ENCODE measurements around the gene CWC27.

The CWC27 gene

DNA sequence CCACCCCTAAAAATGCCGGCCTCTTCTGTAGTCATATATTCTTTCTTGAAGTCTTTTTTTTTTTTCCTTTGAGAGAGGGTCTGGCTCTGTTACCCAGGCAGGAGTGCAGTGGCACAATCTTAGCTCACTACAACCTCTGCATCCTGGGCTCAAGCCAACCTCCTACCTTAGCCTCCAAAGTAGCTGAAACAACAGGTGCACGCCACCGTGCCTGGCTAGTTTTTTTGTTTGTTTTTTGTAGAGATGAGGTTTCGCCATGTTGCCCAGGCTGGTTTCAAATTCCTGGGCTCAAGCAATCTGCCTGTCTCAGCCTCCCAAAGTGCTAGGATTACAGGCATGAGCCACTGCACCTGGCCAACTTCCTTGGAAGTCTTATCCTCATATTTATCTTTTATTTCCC is 19.3 kb upstream of the CWC27 start:
- Histone ChIP-seq H3K4me1 (ENCODE audit: control insufficient read depth, insufficient read depth, low read length) (no peaks in the 10 kb centered on the region), H3K36me3 (ENCODE audit: control insufficient read depth in 2 of 2, insufficient read depth in 1 of 2, low read length in 2 of 2) (peaks cover 12 to 16% of the 10 kb centered on the region in 2 experiments), H3K4me3 (ENCODE audit: low read depth, low read length) (no peak overlapping the region), H3K27ac (ENCODE audit: extremely low read depth, low read depth, low read length) (no peak overlapping the region), H3K9me3 (ENCODE audit: control insufficient read depth, insufficient read depth, low read depth, low read length) (no peaks in the 10 kb centered on the region)
- ChIA-PET POLR2A (interaction anchor here (0.7 kb wide), 1 partner anchor 9 kb away, joined by 3 read pairs; no protein-coding TSS in a partner anchor), CTCF (interaction anchor here (0.6 to 0.8 kb wide), 3 partner anchors 8 to 602 kb away, joined by 3 to 6 read pairs (median 6); no protein-coding TSS in a partner anchor)
- TF ChIP-seq MEIS1 (CRISPR knock-in tag; IDR thresholded peaks at IDR 0.05; ENCODE audit: borderline replicate concordance) (no peak), SCRT2 (tag by site-specific recombination; IDR thresholded peaks at IDR 0.05) (peak; percentile 72), ZNF677 (tag by site-specific recombination; IDR thresholded peaks at IDR 0.05) (no peak), KLF9 (tag by site-specific recombination; IDR thresholded peaks at IDR 0.05; ENCODE audit: low read depth) (no peak), SCRT1 (tag by site-specific recombination; IDR thresholded peaks at IDR 0.05; ENCODE audit: borderline replicate concordance) (peak; percentile 50; the same call in 1 of the 2 replicates), ZNF155 (tag by site-specific recombination; IDR thresholded peaks at IDR 0.05) (no peak)
- TF ChIP-seq, protein P1, sequence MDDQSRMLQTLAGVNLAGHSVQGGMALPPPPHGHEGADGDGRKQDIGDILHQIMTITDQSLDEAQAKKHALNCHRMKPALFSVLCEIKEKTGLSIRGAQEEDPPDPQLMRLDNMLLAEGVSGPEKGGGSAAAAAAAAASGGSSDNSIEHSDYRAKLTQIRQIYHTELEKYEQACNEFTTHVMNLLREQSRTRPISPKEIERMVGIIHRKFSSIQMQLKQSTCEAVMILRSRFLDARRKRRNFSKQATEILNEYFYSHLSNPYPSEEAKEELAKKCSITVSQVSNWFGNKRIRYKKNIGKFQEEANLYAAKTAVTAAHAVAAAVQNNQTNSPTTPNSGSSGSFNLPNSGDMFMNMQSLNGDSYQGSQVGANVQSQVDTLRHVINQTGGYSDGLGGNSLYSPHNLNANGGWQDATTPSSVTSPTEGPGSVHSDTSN (CRISPR knock-in tag; IDR thresholded peaks at IDR 0.05), result no peak
- TF ChIP-seq, protein P2, sequence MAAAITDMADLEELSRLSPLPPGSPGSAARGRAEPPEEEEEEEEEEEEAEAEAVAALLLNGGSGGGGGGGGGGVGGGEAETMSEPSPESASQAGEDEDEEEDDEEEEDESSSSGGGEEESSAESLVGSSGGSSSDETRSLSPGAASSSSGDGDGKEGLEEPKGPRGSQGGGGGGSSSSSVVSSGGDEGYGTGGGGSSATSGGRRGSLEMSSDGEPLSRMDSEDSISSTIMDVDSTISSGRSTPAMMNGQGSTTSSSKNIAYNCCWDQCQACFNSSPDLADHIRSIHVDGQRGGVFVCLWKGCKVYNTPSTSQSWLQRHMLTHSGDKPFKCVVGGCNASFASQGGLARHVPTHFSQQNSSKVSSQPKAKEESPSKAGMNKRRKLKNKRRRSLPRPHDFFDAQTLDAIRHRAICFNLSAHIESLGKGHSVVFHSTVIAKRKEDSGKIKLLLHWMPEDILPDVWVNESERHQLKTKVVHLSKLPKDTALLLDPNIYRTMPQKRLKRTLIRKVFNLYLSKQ (tag by site-specific recombination; IDR thresholded peaks at IDR 0.05; ENCODE audit: borderline replicate concordance), result no peak

DNA sequence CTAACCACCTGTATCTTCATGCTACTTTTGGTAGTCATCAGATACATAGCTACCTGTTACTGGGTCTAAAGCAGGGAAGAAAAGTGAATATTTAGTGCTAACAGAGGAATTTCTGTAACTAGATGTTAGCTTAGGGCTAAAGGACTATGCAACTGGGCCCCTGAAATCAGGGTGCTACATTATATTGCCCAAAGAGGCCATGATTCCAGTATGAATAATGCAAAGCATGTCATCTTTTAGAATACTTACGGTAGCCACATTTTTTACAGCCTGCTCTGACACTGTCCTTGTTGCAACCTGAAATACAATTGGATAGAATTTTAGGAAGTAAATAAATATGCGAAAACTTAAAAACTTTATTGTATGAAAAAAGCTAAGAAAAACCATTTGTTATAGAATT is 14.7 kb upstream of the CWC27 start:
- H3K4me3 ChIP-seq (ENCODE audit: low read depth, low read length), result no peak overlapping the region
- H3K4me1 ChIP-seq (ENCODE audit: control insufficient read depth, insufficient read depth, low read length), result no peaks in the 10 kb centered on the region
- peaks cover 12 to 21% of the 10 kb centered on the region in 2 experiments for H3K36me3 ChIP-seq (ENCODE audit: control insufficient read depth in 2 of 2, insufficient read depth in 1 of 2, low read length in 2 of 2)
- TF ChIP-seq SCRT2 (tag by site-specific recombination; IDR thresholded peaks at IDR 0.05), result 0 out of 2 replicates have a peak, but pooled peaks have one; percentile 16
- TF ChIP-seq, protein P3, sequence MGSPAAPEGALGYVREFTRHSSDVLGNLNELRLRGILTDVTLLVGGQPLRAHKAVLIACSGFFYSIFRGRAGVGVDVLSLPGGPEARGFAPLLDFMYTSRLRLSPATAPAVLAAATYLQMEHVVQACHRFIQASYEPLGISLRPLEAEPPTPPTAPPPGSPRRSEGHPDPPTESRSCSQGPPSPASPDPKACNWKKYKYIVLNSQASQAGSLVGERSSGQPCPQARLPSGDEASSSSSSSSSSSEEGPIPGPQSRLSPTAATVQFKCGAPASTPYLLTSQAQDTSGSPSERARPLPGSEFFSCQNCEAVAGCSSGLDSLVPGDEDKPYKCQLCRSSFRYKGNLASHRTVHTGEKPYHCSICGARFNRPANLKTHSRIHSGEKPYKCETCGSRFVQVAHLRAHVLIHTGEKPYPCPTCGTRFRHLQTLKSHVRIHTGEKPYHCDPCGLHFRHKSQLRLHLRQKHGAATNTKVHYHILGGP (tag by site-specific recombination; IDR thresholded peaks at IDR 0.05), result no peak
- POLR2A ChIA-PET, result no interaction called here
- CTCF ChIA-PET, result interaction anchor here (0.6 to 0.9 kb wide), 2 partner anchors 12 to 118 kb away, joined by 3 read pairs; no protein-coding TSS in a partner anchor
- no peaks in the 10 kb centered on the region for H3K9me3 ChIP-seq (ENCODE audit: control insufficient read depth, insufficient read depth, low read depth, low read length)
- H3K27ac ChIP-seq (ENCODE audit: extremely low read depth, low read depth, low read length), result no peak overlapping the region

DNA sequence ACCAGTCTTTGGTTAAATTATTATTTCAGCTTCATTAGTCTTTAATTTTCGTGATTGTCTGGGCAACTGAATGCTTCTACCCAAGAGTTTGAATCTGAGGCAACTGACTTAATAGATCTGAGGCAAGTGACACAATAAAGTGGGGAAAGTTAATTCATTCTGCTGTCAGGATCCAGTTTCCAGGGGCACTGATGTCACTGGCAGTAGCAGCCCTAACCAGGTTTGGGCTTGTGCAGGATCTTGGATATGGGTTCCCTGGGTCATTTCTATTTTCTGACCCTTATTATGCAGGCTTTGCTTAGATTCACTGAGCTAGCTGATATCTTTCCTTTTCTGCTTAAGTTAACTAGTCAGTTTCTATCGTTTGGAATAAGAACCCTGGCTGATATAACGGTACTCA is 9.8 kb upstream of the CWC27 start:
- no peak overlapping the region for H3K4me3 ChIP-seq (ENCODE audit: low read depth, low read length)
- no peak overlapping the region for H3K27ac ChIP-seq (ENCODE audit: extremely low read depth, low read depth, low read length)
- H3K9me3 ChIP-seq (ENCODE audit: control insufficient read depth, insufficient read depth, low read depth, low read length), result no peaks in the 10 kb centered on the region
- H3K36me3 ChIP-seq (ENCODE audit: control insufficient read depth in 2 of 2, insufficient read depth in 1 of 2, low read length in 2 of 2), result peaks cover 0 to 17% of the 10 kb centered on the region in 2 experiments; a peak in 2 of 3 replicates
- TF ChIP-seq, protein P4, sequence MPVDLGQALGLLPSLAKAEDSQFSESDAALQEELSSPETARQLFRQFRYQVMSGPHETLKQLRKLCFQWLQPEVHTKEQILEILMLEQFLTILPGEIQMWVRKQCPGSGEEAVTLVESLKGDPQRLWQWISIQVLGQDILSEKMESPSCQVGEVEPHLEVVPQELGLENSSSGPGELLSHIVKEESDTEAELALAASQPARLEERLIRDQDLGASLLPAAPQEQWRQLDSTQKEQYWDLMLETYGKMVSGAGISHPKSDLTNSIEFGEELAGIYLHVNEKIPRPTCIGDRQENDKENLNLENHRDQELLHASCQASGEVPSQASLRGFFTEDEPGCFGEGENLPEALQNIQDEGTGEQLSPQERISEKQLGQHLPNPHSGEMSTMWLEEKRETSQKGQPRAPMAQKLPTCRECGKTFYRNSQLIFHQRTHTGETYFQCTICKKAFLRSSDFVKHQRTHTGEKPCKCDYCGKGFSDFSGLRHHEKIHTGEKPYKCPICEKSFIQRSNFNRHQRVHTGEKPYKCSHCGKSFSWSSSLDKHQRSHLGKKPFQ (tag by site-specific recombination; IDR thresholded peaks at IDR 0.05), result no peak
- TF ChIP-seq, protein P5, sequence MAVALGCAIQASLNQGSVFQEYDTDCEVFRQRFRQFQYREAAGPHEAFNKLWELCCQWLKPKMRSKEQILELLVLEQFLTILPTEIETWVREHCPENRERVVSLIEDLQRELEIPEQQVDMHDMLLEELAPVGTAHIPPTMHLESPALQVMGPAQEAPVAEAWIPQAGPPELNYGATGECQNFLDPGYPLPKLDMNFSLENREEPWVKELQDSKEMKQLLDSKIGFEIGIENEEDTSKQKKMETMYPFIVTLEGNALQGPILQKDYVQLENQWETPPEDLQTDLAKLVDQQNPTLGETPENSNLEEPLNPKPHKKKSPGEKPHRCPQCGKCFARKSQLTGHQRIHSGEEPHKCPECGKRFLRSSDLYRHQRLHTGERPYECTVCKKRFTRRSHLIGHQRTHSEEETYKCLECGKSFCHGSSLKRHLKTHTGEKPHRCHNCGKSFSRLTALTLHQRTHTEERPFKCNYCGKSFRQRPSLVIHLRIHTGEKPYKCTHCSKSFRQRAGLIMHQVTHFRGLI (tag by site-specific recombination; IDR thresholded peaks at IDR 0.05), result peak; percentile 95
- TF ChIP-seq OSR2 (tag by site-specific recombination; IDR thresholded peaks at IDR 0.05), result peak; percentile 65
- POLR2A ChIA-PET, result no interaction called here
- H3K4me1 ChIP-seq (ENCODE audit: control insufficient read depth, insufficient read depth, low read length), result 0 out of 2 replicates have a peak, but pooled peaks cover 4% of the 10 kb centered on the region
- CTCF ChIA-PET, result interaction anchor here (0.6 kb wide), 1 partner anchor 33 kb away, joined by 3 read pairs; no protein-coding TSS in a partner anchor
